ENCODE data around the gene REXO1. TPM values are rescaled to one million over a fixed set of nuclear protein-coding genes. Genes with fewer than 3 reads are reported as not detected.
"Not testable (repeated sequence)": the region's sequence is repeated elsewhere in the genome, so short reads cannot be mapped to it uniquely, and the experiment has no call there.

Gene REXO1
- 10 to 100 TPM; 18.2 to 24.5 TPM for total RNA-seq

GRCh38 chr19:1848399-1849131 lies at the start of gene REXO1:
REXO1 (minus strand) TSS chr19:1848483; CDS start chr19:1848358, 125 bp downstream.
- peak; percentile 93 for TF ChIP-seq CTCF (IDR thresholded peaks at IDR 0.05)
- no peaks in the 10 kb centered on the region for H3K27me3 ChIP-seq (replicated peaks; ENCODE audit: insufficient read depth)
- peaks cover 28 to 43% of the 10 kb centered on the region in 2 donors for H3K4me1 ChIP-seq (ENCODE audit: control insufficient read depth in 1 of 2, low read depth in 2 of 2)
- no peaks in the 10 kb centered on the region for H3K9me3 ChIP-seq
- ATAC-seq (ENCODE audit: insufficient number of reproducible peaks, low FRiP score, low read depth) (peak; percentile 84), DNase-seq (ENCODE audit: low spot score) (peak; percentile 87)
- H3K27ac ChIP-seq = peak within 1 kb of the TSS; percentile 91 to 99
- no peaks in the 10 kb centered on the region for H3K36me3 ChIP-seq
- H3K4me3 ChIP-seq = peak within 1 kb of the TSS; percentile 92

- Histone ChIP-seq H3K27ac (no peak overlapping the region), H3K4me3 (no peak overlapping the region), H3K36me3 (no peaks in the 10 kb centered on the region), H3K4me1 (ENCODE audit: control insufficient read depth in 1 of 2, low read depth in 2 of 2) (peaks cover 0 to 14% of the 10 kb centered on the region in 2 donors), H3K27me3 (replicated peaks; ENCODE audit: insufficient read depth) (no peaks in the 10 kb centered on the region), H3K9me3 (no peaks in the 10 kb centered on the region)
- no peak for DNase-seq (ENCODE audit: low spot score)
- no peak for TF ChIP-seq CTCF (IDR thresholded peaks at IDR 0.05)
- no peak for ATAC-seq (ENCODE audit: insufficient number of reproducible peaks, low FRiP score, low read depth)
Measured at GRCh38 chr19:1896508-1896907, 48.2 kb upstream of the REXO1 start.

GRCh38 chr19:1893791-1894190 lies 45.5 kb upstream of the REXO1 start:
- H3K36me3 ChIP-seq = no peaks in the 10 kb centered on the region
- no peak overlapping the region for H3K27ac ChIP-seq
- no peaks in the 10 kb centered on the region for H3K27me3 ChIP-seq (replicated peaks; ENCODE audit: insufficient read depth)
- DNase-seq (ENCODE audit: low spot score) = no peak
- no peak for ATAC-seq (ENCODE audit: insufficient number of reproducible peaks, low FRiP score, low read depth)
- no peak overlapping the region for H3K4me3 ChIP-seq
- peaks cover 0 to 14% of the 10 kb centered on the region in 2 donors for H3K4me1 ChIP-seq (ENCODE audit: control insufficient read depth in 1 of 2, low read depth in 2 of 2)
- no peak for TF ChIP-seq CTCF (IDR thresholded peaks at IDR 0.05)
- no peaks in the 10 kb centered on the region for H3K9me3 ChIP-seq

- DNase-seq (ENCODE audit: low spot score) = no peak
- TF ChIP-seq CTCF (IDR thresholded peaks at IDR 0.05) = no peak
- Histone ChIP-seq H3K4me1 (ENCODE audit: control insufficient read depth in 1 of 2, low read depth in 2 of 2) (peaks cover 0 to 5% of the 10 kb centered on the region in 2 donors), H3K9me3 (no peaks in the 10 kb centered on the region), H3K36me3 (no peaks in the 10 kb centered on the region), H3K27ac (no peak overlapping the region), H3K4me3 (no peak overlapping the region), H3K27me3 (replicated peaks; ENCODE audit: insufficient read depth) (no peaks in the 10 kb centered on the region)
- no peak for ATAC-seq (ENCODE audit: insufficient number of reproducible peaks, low FRiP score, low read depth)
Measured at GRCh38 chr19:1889907-1890306, 41.6 kb upstream of the REXO1 start.

GRCh38 chr19:1888385-1888784 lies 40.1 kb upstream of the REXO1 start:
- Histone ChIP-seq H3K4me1 (ENCODE audit: control insufficient read depth in 1 of 2, low read depth in 2 of 2) (peaks cover 11 to 19% of the 10 kb centered on the region in 2 donors), H3K27me3 (replicated peaks; ENCODE audit: insufficient read depth) (no peaks in the 10 kb centered on the region), H3K9me3 (no peaks in the 10 kb centered on the region), H3K36me3 (no peaks in the 10 kb centered on the region), H3K27ac (no peak overlapping the region), H3K4me3 (no peak overlapping the region)
- DNase-seq (ENCODE audit: low spot score) (no peak), ATAC-seq (ENCODE audit: insufficient number of reproducible peaks, low FRiP score, low read depth) (no peak)
- TF ChIP-seq CTCF (IDR thresholded peaks at IDR 0.05) = no peak

- not testable (repeated sequence) for H3K36me3 ChIP-seq; H3K27ac ChIP-seq; H3K27me3 ChIP-seq (replicated peaks; ENCODE audit: insufficient read depth); DNase-seq (ENCODE audit: low spot score); ATAC-seq (ENCODE audit: insufficient number of reproducible peaks, low FRiP score, low read depth); H3K9me3 ChIP-seq; H3K4me3 ChIP-seq
- H3K4me1 ChIP-seq (ENCODE audit: control insufficient read depth in 1 of 2, low read depth in 2 of 2) = peaks cover 17 to 35% of the 10 kb centered on the region in 2 donors
Measured at GRCh38 chr19:1886360-1886759, 38.1 kb upstream of the REXO1 start.

GRCh38 chr19:1885398-1886119 lies 37.3 kb upstream of the REXO1 start, which contains the start of gene ABHD17A:
ABHD17A (minus strand) TSS chr19:1885496; CDS start chr19:1881566, 3,930 bp downstream.
- not testable (repeated sequence) for H3K9me3 ChIP-seq; H3K27me3 ChIP-seq (replicated peaks; ENCODE audit: insufficient read depth); H3K36me3 ChIP-seq
- H3K27ac ChIP-seq = peak within 1 kb of the TSS; percentile 56 to 70
- peaks cover 17 to 41% of the 10 kb centered on the region in 2 donors for H3K4me1 ChIP-seq (ENCODE audit: control insufficient read depth in 1 of 2, low read depth in 2 of 2)
- peak within 1 kb of the TSS; percentile 95 for H3K4me3 ChIP-seq
- DNase-seq (ENCODE audit: low spot score) (peak; percentile 72), ATAC-seq (ENCODE audit: insufficient number of reproducible peaks, low FRiP score, low read depth) (peak; percentile 65)

Measured in thoracic aorta (tissue), 2 donors.